Renal pelvis (tissue), 4 donors: Measurements from ENCODE around the gene SHQ1. TPM values are rescaled to one million over a fixed set of nuclear protein-coding genes. Genes with fewer than 3 reads are reported as not detected.
"Not testable (repeated sequence)": the region's sequence is repeated elsewhere in the genome, so short reads cannot be mapped to it uniquely, and the experiment has no call there.

Experiments used
- DNase-seq: peaks from one replicate; pipeline ENCODE4 v3.0.0-alpha.2; 2013
- polyA plus RNA-seq, 3 donors: library from polyadenylated mRNA; unstranded; fragments of 120-200 nt; gene quantifications; one replicate each; pipeline ENCODE4 v1.2.1, GENCODE V29; 2013; ENCODE audit not compliant: insufficient read length in 3 of 3

The SHQ1 gene
- polyA plus RNA-seq, 3 donors = 19.8 to 26.0 (median 22.5) TPM

DNA sequence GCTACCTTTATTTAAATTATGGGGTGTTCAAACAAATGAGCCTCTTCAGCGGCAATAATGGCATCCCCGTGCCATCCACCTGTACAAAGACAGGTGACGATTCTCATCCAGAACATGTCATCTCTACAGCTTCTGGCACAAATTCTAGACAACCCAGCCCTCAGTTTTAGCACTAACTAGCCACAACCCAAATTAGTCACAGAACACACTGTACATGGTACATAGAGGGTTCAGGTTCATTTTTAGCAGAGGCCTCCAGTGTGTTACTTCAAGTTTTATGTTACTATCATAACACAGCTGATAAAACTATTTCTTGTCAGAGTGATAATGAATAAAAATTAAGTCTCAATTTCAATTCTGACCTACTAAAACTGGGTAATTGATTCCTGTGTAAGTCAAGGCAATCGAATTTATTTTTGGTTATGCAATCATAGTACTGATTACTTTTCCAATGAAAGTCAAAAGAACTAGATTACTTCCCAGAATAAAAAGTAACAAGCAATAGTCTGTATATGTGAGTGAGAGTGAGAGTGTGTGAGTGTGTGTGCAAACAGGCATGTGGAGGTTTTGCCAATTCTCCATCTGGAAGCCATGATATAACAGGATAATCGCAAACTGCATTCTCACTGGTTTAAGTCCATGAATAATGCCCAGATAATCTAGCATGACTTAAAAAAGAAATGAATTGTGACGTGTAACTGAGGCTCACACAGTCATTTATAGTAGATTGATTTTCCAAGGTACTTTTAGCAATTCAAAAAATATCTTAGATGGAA lies 37.4 kb downstream of the SHQ1 start:
- DNase-seq = no peak

DNA sequence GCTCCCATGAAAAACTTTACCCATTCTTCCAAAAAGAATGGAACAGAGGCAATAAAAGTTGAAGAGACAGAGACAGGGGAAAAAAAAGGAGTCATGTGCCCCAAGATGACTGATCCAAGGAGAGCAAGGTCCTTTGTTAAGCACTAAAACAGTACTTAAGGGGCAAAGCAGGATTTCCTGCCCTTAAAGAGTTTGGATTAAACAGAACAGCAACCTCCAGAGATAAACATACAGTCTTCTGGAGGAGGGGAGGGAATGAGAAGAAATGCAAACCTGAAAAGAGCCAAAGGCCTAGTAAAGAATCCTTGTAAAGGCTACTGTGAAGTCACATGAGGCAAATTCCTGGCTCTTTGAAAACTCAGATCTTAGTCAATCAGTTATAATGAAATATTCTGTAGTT lies 38.2 kb downstream of the SHQ1 start:
- DNase-seq = no peak

DNA sequence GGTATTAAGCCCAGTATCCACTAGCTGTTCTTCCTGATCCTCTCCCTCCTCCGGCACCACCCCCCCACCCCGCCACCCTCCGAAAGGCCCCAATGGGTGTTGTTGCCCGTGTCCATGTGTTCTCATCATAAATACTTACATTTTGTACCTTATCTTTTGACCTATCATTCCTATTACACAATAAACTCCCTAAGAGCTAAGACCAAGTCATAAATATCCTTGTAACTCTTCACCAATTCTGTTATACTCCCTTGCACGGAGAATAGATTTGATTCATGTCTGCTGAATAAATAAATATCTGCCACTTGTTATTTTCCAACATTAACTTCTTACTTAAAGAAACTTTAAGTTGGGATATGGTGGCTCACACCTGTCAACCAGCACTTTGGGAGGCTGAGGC lies 43.9 kb downstream of the SHQ1 start:
- DNase-seq = no peak

DNA sequence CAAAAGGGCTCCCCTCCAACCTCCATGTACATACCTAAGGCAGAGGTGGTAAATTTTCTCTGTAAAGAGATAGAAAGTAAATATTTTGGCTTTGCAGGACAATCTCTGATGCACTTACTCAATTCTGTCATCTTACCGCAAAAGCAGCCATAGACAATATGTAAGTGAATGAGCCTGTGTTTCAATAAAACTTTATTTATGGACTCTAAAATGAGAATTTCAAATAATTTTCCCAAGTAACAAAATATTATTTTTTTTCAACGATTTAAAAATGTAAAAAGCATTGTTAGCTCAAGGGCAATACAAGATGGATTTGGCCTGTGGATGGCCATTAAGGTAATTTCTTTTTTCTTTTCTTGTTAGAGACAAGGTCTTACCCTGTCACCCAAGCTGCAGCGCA lies 44.7 kb downstream of the SHQ1 start:
- no peak for DNase-seq

DNA sequence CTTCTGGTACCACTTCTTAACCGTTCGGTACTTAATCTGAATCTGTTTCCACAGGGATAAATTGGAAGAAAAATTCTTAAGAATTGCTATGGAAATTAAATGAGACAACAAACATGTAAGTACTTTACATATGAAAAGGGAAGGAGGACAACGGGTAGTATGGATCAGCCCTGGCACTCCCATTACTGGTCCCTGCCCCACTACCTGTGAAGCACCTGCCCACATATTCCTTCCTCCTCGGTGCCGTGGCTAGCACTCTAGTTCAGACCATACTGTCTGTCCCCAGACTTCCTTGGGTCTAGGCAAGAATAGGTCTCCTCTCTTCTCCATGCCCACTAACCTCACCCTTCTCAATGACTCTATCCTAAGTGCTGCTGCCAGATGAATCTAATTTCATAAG lies 46.2 kb downstream of the SHQ1 start:
- no peak for DNase-seq

DNA sequence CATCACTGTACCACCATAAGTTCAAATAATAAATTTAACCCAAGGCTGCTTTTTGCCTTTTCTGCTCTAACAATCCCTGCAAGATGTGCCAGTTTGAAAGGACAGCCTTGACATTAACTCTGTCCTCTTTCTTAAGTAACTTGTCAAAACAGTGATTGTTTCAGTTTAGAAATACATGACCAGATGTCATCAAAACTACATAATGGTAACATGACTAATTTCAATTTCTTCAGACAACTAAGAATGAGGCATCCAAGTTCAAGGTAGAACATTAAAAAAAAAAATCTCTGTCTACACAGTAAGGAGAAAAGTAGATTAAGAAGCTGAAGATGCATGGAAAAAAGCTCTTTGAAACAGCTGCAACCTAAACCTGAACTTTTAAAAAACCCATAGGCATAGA lies 47.4 kb downstream of the SHQ1 start:
- no peak for DNase-seq

DNA sequence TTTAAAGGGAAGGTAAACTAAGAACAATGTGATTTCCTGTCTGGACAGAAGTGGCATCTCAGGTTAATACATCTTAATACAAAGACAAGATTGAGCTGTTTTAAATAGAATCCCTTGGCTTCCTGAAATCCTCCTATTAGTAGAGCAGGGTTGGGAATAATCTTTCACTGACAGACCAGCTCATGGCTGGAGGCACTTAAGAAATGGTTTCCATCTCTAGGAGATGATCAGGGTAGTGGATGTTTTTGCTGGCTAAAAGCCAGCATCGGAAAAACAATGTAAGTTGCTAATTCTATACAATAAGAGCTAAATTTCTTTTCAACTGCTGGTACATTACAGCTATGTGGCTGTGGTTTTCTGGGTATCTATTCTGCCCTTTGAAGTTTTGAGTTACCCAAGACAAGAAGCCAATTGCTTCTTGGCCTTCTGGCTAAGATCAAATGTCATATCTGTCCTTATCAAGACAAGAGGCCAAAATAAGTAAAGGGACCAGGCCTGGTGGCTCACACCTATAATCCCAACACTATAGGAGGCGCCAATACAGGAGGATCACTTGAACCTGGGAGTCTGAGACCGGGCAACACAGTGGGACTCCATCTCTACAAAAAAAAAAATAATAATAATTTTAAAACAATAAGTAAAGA lies 49.6 kb downstream of the SHQ1 start:
- DNase-seq = no peak

DNA sequence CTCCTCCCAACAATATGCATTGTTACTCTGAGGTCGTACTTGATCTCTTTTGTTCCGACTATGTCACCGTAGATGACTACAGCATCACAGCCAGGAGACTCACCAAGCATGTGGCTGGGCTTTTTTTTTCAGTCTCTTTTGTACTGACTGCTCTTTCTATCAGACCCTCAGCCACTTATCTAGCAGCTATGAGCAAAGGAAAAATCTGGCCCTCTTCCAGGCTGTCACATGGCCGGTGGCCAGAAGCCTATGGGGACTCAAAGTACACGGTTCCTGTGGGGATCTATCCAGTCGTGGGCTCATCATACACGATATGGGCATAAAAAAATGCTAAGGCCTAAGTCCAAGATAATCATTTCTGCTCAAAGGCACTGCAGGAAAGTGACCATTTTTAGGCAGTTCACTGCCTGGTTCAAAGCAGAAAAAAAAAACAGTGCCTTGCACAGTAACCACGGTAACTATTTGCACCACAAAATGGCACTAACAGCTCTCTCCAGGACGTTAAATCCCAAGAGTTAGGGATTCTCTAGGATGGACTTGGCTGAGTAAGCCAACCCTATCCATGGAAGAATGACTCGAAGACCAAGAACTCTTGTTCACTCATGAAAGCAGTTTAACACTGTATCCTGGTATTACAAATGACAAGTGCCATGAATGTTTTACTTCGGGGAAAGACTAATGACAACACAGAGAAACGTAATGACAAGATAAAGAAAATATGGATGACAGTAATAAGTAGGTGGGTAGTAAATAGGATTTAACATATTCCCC lies 50.3 kb downstream of the SHQ1 start:
- no peak for DNase-seq

DNA sequence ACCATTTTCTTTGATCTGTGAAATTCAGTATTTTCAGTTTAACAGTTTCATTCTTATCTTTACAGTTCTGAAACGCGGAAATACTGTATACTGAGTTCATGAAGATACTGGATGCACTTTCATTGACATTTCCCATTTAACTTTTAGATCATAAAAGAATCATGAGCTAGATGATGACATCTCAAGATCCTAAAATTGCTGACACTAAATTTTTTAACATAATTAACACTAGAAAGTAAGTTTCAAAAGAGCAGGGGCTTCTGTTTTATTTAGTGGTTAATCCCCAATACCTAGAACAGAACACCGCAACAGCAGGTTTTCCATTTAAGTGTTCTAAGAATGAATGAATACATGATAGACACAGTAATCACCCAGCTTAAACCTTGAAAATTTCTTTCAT lies 54.2 kb downstream of the SHQ1 start:
- no peak for DNase-seq

DNA sequence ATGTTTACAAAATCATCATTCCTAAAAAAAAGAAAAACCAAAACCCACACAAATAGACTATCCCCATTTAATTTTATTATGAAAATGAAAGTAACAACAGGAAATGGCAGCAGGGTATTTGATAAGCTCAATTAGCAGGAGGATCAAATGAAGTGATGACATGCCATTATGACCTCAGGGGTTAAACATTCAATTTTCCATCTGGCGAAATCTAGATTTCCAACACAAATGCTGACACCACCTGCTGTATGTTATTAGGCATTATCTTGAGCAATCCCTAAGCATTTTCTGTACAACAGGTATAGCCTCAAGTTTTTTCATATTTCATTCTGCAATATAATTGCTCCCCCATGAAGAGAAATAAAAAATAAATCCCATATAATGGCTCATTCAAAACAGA lies 57.1 kb downstream of the SHQ1 start:
- no peak for DNase-seq

DNA sequence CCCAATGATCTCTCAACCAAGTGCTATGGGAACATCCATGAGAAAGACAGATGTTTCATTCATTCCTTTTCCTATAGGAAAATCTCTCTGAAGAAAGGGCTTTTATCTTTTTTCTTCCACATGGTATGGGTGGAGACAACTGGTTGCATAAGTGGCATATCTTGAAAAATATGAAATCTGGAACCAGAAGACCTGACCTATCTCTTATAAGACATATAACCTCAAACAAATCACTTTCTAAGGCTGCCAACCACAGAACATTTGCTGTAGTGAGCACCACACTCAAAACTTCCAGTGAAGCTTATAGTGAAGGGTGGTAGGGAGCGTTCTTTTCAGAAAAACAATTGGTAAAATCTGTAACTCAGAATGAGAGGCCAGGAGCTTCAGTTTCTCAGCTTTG lies 58.5 kb downstream of the SHQ1 start:
- DNase-seq = no peak

DNA sequence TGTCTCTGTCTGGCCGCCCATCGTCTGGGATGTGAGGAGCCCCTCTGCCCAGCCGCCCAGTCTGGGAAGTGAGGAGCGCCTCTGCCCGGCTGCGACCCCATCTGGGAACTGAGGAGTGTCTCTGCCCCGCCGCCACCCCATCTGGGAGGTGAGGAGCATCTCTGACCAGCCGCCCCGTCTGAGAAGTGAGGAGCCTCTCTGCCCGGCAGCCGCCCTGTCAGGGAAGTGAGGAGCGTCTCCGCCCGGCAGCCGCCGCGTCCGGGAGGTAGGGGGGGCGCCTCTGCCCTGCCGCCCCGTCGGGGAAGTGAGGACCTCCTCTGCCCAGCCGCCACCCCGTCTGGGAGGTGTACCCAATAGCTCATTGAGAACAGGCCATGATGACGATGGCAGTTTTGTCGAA lies 60.0 kb downstream of the SHQ1 start:
- DNase-seq = not testable (repeated sequence)

DNA sequence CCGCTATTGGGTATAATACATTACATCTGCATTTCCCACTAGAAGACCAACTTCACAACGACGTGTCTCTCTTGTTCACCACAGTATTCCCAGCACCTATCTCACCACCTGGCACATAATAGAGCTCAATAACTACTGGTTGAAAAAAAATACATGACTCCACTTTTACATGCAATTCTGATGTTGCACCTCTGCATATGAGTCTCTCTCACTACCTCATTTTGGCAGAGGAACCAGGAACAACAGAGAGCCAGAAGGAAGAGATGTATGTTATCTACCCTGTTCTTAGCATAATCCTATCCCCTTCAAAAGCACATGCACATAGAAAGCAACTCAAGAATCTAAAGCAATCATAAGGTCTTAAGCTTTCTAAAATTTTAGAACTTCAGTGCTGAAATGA lies 61.6 kb downstream of the SHQ1 start:
- no peak for DNase-seq

DNA sequence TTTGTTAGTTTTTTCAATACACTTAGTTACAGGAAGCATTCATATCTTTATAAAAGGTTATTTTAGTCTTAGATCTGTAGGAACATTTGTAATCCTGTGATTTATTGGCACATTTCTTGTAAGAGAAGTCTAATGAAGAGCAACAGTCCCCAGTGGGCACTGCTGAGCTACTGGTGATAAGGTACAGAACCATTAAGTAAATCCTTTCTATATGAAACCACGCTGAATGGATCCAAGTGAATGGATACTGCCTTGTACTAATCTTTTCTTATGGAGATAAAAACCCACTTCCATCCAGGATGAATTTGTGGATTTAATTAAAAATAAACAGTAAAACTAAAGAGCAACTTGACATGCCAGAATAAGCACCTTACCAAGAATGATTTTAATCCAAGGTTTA lies 64.0 kb downstream of the SHQ1 start:
- DNase-seq = no peak

DNA sequence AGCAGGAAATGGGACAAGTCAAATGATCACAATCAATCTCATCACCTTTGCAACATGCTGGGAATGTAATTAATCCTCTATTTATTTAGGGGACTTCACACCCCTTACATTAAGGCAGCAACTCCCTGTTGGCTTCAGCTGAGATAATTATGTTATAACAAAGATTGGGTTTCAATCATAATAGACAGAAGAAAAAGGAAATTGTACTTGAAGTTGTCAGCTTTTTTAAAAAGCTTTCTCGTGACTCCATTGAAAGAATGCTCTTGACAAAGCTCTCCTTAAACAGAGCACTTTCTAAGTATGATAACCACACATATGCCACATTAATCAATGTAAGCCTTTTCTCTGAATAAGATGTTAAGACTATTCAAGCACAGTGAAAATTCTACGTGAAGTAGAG lies 65.7 kb downstream of the SHQ1 start:
- no peak for DNase-seq

DNA sequence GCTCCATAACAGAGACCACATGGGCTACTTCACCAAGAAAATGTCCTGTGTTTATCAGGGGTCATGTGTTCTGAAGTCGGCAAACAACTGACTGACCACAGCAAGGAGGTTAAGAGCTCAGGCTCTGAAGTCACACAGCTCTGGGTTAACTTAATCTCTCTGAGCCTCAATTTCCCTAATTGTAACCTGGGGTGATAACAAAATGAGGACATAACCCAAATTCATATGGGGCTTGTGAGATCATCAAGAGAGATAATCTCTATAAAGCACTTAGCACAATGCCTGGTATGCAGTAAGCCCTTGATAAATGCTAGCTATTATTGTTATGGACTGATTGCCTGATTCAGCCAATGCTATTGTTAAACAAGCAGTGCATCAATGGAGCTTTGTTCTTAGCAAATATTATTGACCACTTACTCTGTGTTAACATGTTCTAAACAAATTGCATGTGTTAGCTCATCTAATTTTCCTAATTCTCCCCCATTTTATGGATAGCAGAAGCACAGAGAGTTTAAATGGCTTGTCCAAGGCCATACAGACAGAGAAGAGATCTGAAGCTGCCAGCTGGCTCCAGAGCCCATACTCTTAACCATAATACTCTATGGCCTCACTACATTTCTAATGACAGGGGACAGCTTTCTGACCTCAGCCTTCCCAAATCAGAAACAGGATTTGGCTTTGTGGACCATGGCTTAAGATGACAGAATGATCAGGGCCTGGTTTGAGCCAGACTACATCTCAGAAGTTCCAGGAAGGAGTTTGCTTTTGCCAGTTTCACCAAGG lies 78.3 kb downstream of the SHQ1 start:
- DNase-seq = no peak

DNA sequence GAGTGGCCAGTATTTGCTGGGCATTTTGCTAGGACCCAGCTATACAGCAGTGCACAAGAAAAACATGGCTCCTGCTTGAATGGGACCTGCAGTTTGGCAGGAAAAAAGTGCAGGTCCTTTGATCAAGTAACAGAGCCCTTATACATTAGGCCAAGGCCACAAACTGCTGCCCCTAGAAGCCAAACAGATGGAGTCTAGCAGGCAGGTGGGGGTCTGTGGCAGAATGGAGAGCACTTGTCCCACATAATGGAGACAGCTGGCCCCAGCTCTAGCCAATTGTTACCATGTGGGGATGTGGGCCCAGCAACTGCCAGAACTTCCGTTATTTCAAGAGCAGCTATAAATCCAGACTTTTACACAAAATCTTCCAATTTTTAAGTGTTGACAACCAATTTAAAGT lies 79.3 kb downstream of the SHQ1 start:
- DNase-seq = no peak

DNA sequence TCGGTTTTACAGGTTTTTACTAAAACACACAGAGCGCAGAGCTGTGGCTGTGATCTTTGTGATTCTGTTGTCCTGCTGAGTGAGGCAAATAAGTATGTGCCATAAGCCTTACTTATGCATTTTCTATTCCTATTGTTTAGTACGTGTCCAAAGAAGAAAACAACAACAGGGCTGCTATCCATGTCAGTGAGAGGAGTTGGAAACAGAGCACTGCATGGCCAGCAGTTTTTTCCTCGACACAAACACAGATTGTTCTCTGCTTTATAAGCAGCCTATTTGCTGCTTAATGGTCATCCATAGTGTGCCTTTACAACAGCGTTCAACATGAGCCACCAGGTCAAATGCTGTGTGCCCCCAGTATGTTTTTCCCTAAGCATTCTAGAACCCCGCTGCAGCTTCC lies 79.8 kb downstream of the SHQ1 start:
- no peak for DNase-seq

DNA sequence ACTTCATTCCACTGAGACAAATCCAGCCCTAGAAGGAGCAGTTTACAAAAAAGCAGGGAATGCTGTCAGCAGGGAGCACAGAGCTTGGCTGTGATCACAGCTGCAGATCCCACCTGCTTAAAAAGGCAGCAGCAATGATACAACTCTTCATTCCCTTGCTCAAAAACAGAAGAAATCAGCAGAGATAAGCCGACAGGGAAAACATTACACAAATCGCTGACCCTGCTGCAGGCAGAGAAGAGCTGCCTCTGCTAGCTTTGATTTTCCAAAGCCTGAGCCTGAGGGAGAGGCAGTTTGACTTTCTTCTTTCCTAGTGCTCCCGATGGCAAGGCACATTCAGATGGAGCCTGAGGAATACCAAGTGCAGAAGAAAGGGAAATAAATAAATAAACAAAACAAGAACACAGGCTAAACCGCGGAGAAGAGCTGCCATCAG lies 80.2 kb downstream of the SHQ1 start:
- DNase-seq = no peak

DNA sequence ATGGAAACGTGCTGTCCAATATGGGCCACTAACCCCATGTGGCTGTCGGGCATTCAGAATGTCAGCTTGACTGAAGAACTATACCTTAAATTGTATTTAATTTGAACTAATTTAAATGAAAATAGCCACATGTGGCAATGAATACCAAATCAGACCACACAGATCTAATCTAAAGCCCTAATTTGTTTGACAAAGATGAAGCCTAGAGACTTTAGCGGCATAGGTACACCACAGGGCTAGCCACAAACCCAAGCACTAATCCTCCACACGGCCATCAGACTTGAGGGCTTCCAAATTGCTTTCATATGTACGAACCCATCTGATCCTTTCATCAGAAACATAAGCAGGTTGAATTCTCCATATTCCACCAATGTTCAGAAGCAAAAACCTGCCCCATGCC lies 81.4 kb downstream of the SHQ1 start:
- DNase-seq = no peak

DNA sequence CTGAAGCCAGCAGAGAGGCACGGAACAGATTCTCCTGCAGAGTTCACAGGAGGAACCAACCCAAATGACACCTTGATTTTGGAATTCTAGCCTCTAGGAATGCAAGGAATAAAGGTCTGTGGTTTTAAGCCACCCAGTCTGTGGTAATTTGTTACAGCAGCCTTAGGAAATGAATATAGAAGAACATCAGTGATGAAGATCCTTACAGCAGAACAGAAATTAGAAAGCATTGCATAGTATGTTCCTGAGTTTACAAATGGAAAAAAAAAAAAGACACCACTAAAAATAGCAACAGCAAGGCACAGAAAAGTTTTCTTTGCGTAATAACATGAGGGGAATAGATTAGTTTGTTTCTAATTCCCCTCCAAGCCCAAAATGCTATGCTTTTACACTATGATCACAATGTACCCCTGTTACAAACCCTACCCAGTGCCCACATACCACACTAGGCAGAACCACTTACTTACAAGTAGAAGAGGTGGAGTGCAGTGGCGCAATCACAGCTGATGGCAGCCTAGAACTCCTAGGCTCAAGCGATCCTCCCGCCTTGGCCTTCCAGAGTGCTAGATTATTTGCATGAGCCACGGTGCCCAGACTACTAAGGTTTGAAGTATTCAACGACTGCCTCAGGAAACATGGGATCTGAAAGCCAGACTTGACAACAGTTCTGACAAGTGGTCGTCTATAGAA lies 84.3 kb downstream of the SHQ1 start:
- DNase-seq = no peak

DNA sequence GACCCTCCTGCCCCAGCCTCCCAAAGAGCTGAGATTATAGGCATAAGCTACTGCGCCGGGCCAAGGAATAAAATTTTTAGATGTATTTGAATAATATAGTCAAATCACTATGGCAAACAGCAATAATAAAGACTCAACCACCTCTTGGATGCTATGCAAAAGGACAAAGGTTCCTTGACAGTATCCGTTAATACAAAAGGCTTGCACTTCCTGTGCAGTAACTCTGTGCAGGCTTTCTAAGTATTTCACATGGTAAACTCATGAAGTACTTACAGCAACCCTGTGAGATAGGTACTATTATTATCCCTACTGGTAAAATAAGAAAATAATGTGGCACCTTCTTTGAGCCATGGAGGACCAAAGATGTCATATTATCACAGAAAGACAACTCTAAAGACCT lies 86.8 kb downstream of the SHQ1 start:
- DNase-seq = no peak
